ENCODE results near the gene TFE3. TPM values are rescaled to one million over a fixed set of nuclear protein-coding genes. Genes with fewer than 3 reads are reported as not detected.

The TFE3 gene
- total and polyA plus RNA-seq, 8 donors, result 13.0 to 42.2 (median 27.6) TPM

DNA sequence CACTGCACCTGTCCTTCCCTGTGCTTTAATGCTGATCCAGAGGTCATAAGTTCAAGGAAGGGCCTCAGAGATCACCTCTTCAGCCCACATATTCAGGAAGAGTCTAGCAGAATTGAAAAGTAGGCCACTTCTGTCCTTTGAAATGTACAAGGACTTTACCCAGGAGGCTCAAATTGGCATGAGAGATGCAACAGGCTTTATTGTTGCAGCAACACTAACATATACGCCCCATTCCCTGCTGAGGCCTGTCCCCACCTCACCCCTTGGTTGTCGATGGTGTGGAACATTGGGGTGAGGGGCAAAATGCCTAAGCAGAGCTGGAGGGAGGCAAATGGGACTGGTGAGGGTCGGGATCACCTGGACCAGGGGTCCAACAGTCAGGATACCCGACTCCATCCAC lies 27.8 kb upstream of the TFE3 start:
- no peak for DNase-seq
- 66 to 93% (median 84%) methylated on average over 2 to 4 of the region's 4 CpGs for WGBS, 5 donors
- Histone ChIP-seq H3K27me3 (no peaks in the 10 kb centered on the region), H3K36me3 (peaks cover 0 to 35% (median 28%) of the 10 kb centered on the region in 4 donors), H3K4me3 (no peak overlapping the region), H3K4me1 (peaks cover 0 to 26% (median 12%) of the 10 kb centered on the region in 4 donors), H3K27ac (peak overlapping the region in 2 of 5 donors; percentile 71 to 80), H3K9me3 (peaks cover 0 to 17% (median 0%) of the 10 kb centered on the region in 4 donors)
- intact Hi-C loops (cut with DNase I; ENCODE audit: low total_unique reads), result no loop called here
- TF ChIP-seq EP300 (IDR thresholded peaks at IDR 0.05), result no peak
- no peak for TF ChIP-seq POLR2A (IDR thresholded peaks at IDR 0.05)
- TF ChIP-seq, protein P1, sequence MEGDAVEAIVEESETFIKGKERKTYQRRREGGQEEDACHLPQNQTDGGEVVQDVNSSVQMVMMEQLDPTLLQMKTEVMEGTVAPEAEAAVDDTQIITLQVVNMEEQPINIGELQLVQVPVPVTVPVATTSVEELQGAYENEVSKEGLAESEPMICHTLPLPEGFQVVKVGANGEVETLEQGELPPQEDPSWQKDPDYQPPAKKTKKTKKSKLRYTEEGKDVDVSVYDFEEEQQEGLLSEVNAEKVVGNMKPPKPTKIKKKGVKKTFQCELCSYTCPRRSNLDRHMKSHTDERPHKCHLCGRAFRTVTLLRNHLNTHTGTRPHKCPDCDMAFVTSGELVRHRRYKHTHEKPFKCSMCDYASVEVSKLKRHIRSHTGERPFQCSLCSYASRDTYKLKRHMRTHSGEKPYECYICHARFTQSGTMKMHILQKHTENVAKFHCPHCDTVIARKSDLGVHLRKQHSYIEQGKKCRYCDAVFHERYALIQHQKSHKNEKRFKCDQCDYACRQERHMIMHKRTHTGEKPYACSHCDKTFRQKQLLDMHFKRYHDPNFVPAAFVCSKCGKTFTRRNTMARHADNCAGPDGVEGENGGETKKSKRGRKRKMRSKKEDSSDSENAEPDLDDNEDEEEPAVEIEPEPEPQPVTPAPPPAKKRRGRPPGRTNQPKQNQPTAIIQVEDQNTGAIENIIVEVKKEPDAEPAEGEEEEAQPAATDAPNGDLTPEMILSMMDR (IDR thresholded peaks at IDR 0.05), result no peak
- no peak for TF ChIP-seq POLR2AphosphoS5 (IDR thresholded peaks at IDR 0.05)

DNA sequence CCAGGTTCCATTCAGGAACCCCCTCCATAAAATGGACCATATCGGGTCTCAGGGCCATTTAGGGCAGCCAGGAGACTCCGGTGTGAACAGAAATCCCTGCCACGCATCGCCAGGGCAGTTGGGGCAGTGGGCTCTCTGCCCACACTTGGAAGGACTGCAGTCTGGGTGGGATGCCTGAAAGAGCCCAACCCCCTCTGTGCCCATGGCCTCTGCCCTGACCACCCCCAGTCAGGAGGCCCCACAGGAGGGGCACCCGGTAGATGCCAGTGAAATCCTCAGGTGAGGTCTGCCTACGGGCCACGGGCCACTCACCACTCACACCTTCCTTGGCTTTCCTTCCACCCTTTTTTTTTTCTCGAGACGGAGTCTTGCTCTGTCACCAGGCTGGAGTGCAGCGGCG lies 25.9 kb upstream of the TFE3 start:
- H3K27ac ChIP-seq, result no peak overlapping the region
- WGBS, 5 donors, result 87 to 93% (median 92%) methylated on average over 9 to 11 of the region's 11 CpGs
- H3K4me1 ChIP-seq, result peaks cover 0 to 21% (median 12%) of the 10 kb centered on the region in 4 donors
- no peak overlapping the region for H3K4me3 ChIP-seq
- H3K9me3 ChIP-seq, result peaks cover 0 to 8% (median 0%) of the 10 kb centered on the region in 4 donors
- H3K27me3 ChIP-seq, result no peaks in the 10 kb centered on the region
- no peak for TF ChIP-seq POLR2A (IDR thresholded peaks at IDR 0.05)
- TF ChIP-seq, protein P1 (IDR thresholded peaks at IDR 0.05), result no peak
- TF ChIP-seq POLR2AphosphoS5 (IDR thresholded peaks at IDR 0.05), result no peak
- no peak for TF ChIP-seq EP300 (IDR thresholded peaks at IDR 0.05)
- H3K36me3 ChIP-seq, result peaks cover 0 to 44% (median 35%) of the 10 kb centered on the region in 4 donors
- DNase-seq, result no peak
- intact Hi-C loops (cut with DNase I; ENCODE audit: low total_unique reads), result loop anchor here (10.0 kb wide), 1 partner anchor 56 kb away; the partner anchor contains the start of gene GPKOW

DNA sequence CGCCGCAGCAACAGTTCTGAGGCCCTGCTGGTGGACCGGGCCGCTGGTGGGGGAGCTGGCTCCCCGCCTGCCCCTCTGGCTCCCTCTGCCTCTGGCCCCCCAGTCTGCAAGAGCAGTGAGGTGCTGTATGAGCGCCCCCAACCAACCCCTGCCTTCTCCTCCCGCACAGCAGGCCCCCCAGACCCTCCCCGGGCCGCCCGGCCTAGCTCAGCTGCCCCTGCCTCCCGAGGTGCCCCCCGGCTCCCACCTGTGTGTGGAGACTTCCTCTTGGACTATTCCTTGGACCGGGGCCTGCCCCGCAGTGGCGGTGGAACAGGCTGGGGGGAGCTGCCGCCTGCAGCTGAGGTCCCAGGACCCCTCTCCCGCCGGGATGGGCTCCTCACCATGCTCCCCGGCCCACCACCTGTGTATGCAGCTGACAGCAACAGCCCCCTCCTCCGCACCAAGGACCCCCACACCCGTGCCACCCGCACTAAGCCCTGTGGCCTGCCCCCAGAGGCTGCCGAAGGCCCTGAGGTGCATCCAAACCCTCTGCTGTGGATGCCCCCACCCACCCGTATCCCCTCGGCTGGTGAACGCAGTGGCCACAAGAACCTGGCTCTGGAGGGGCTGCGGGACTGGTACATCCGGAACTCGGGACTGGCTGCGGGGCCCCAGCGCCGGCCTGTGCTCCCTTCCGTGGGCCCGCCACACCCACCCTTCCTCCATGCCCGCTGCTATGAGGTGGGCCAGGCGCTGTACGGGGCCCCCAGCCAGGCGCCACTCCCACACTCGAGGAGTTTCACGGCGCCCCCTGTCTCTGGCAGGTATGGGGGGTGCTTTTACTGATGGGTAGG lies 24.3 kb upstream of the TFE3 start:
- peaks cover 0 to 8% (median 3%) of the 10 kb centered on the region in 4 donors for H3K4me1 ChIP-seq

DNA sequence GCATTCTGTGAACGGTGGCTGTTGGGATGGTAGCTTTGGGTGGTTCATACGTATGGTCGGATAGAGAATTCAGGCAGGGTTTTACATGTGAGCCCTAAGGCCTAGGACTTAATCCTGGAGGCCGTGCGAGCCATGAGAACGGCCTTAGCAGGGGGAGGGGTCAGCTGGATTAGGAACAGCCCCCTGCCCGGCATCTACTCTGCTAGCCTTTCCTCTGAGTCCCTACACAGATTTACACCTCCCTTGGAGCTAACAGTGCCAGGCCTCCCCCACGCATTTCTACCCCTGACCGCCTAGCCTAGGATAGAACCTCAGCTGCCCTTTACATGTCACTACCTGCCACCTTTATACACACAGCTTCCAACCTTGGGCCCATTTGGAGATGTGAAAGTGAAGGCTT lies 23.5 kb upstream of the TFE3 start:
- Histone ChIP-seq H3K4me3 (no peak overlapping the region), H3K27ac (no peak overlapping the region), H3K9me3 (no peaks in the 10 kb centered on the region), H3K4me1 (peaks cover 0 to under 1% (median 0%) of the 10 kb centered on the region in 4 donors), H3K36me3 (peaks cover 0 to 63% (median 55%) of the 10 kb centered on the region in 4 donors), H3K27me3 (no peaks in the 10 kb centered on the region)
- intact Hi-C loops (cut with DNase I; ENCODE audit: low total_unique reads), result loop anchor here (10.0 kb wide), 1 partner anchor 58 kb away; the partner anchor contains the start of gene GPKOW
- no peak for TF ChIP-seq EP300 (IDR thresholded peaks at IDR 0.05)
- no peak for TF ChIP-seq POLR2A (IDR thresholded peaks at IDR 0.05)
- TF ChIP-seq, protein P1 (IDR thresholded peaks at IDR 0.05), result no peak
- no peak for TF ChIP-seq POLR2AphosphoS5 (IDR thresholded peaks at IDR 0.05)
- WGBS, 5 donors, result 65 to 79% (median 77%) methylated on average over 7 to 9 of the region's 9 CpGs
- DNase-seq, result no peak

More for the DNA sequence above, 24.3 kb upstream of the TFE3 start:
- WGBS, 5 donors, result 84 to 100% (median 88%) methylated on average over 5 to 40 of the region's 41 CpGs
- no peak overlapping the region for H3K4me3 ChIP-seq
- H3K27me3 ChIP-seq, result no peaks in the 10 kb centered on the region
- H3K27ac ChIP-seq, result no peak overlapping the region
- TF ChIP-seq EP300 (IDR thresholded peaks at IDR 0.05), result no peak
- no peak for TF ChIP-seq POLR2A (IDR thresholded peaks at IDR 0.05)
- H3K36me3 ChIP-seq, result peaks cover 0 to 55% (median 47%) of the 10 kb centered on the region in 4 donors
- intact Hi-C loops (cut with DNase I; ENCODE audit: low total_unique reads), result loop anchor here (10.0 kb wide), 1 partner anchor 57 kb away; the partner anchor contains the start of gene GPKOW
- no peaks in the 10 kb centered on the region for H3K9me3 ChIP-seq
- DNase-seq, result no peak
